Measurements from ENCODE around the gene CAMSAP2. TPM values are rescaled to one million over a fixed set of nuclear protein-coding genes. Genes with fewer than 3 reads are reported as not detected.

CAMSAP2 gene
- total and polyA plus RNA-seq, 2 of the 4 experiments (the other 2 are of a cell fraction): 8.3 to 29.4 TPM

GRCh38 chr1:200738327-200738948 lies at the start of gene CAMSAP2 (continued):
- TF ChIP-seq USF2 (IDR thresholded peaks at IDR 0.05; ENCODE audit: low read depth, low read length): no peak
- no peak for TF ChIP-seq RCOR1 (IDR thresholded peaks at IDR 0.05; ENCODE audit: insufficient replicate concordance, low read length)

- in situ Hi-C loops (cut with MboI; ENCODE audit: low sequenced_read_pairs): no loop called here
- DNase-seq (no peak), ATAC-seq (ENCODE audit: low read depth) (no peak)
- Histone ChIP-seq H3K27ac (ENCODE audit: insufficient read depth, low read length) (no peak overlapping the region), H3K27me3 (ENCODE audit: control insufficient read depth, insufficient read depth, low read length) (no peaks in the 10 kb centered on the region), H3K4me2 (ENCODE audit: low read depth, low read length) (no peak overlapping the region), H3K36me3 (ENCODE audit: control insufficient read depth, insufficient read depth, low read length) (no peaks in the 10 kb centered on the region), H4K8ac (ENCODE audit: low read depth in 2 of 2, low read length in 2 of 2) (no peak overlapping the region), H2AK9ac (replicated peaks; ENCODE audit: low read depth, low read length, poor library complexity) (no peak overlapping the region), H3K4ac (ENCODE audit: low read depth, low read length) (no peak overlapping the region), H2AFZ (replicated peaks; ENCODE audit: low read length, poor library complexity) (no peak overlapping the region), H3K9me3 (ENCODE audit: control insufficient read depth, insufficient read depth, low read length) (no peaks in the 10 kb centered on the region), H3K23ac (ENCODE audit: low read depth, low read length) (no peak overlapping the region), H3K56ac (ENCODE audit: extremely low read depth, insufficient read depth, low read length) (no peak overlapping the region), H2BK5ac (ENCODE audit: low read depth, low read length, poor library complexity, severe bottlenecking) (no peak overlapping the region), H3K18ac (ENCODE audit: low read depth, low read length) (no peak overlapping the region), H4K5ac (ENCODE audit: low read depth, low read length) (no peak overlapping the region), H3K9me1 (ENCODE audit: insufficient read depth, low read length) (no peaks in the 10 kb centered on the region), H3K9ac (ENCODE audit: low read depth, low read length) (no peak overlapping the region), H4K20me1 (ENCODE audit: insufficient read depth, low read length) (no peaks in the 10 kb centered on the region), H4K91ac (ENCODE audit: insufficient read depth, low read depth, low read length) (no peak overlapping the region), H2BK20ac (ENCODE audit: low read depth, low read length) (no peak overlapping the region), H2BK15ac (ENCODE audit: low read depth, low read length) (no peak overlapping the region), H3K4me1 (ENCODE audit: control insufficient read depth, insufficient read depth, low read length) (no peaks in the 10 kb centered on the region), H2AK5ac (ENCODE audit: low read depth, low read length) (no peak overlapping the region), H3K79me1 (ENCODE audit: low read depth in 1 of 2, low read length in 2 of 2) (no peaks in the 10 kb centered on the region), H2BK120ac (ENCODE audit: low read depth, low read length) (no peak overlapping the region), H3K14ac (replicated peaks; ENCODE audit: low read depth, low read length) (no peak overlapping the region), H3K4me3 (ENCODE audit: insufficient read depth, low read depth, low read length) (no peak overlapping the region)
- no CpG with 5 or more reads among the region's 1 CpG for WGBS, 2 experiments (ENCODE audit: extremely low coverage in 2 of 2, insufficient read length in 1 of 2)
- POLR2A ChIA-PET (ENCODE audit: unreplicated experiment): no interaction called here
- BruUV-seq (replicated peaks): no TSS peak
- CTCF ChIA-PET: interaction anchor here (1.1 kb wide), 1 partner anchor 67 kb away, joined by 5 read pairs; no protein-coding TSS in a partner anchor
- intact Hi-C loops (cut with micrococcal nuclease): no loop called here
- dilution Hi-C loops (cut with HindIII; ENCODE audit: low sequenced_read_pairs, unreplicated experiment): no loop called here
- TF ChIP-seq USF2 (IDR thresholded peaks at IDR 0.05; ENCODE audit: low read depth, low read length) (no peak), RAD21 (IDR thresholded peaks at IDR 0.05; ENCODE audit: low read length) (no peak), SMC3 (IDR thresholded peaks at IDR 0.05; ENCODE audit: low read depth, low read length) (no peak), FOS (IDR thresholded peaks at IDR 0.05; ENCODE audit: low read depth, low read length) (no peak), RFX5 (IDR thresholded peaks at IDR 0.05; ENCODE audit: low read depth, low read length) (no peak), NFE2L2 (IDR thresholded peaks at IDR 0.05; ENCODE audit: low read depth, low read length) (no peak), MAFK (IDR thresholded peaks at IDR 0.05; ENCODE audit: low read depth, low read length) (no peak), CHD1 (IDR thresholded peaks at IDR 0.05; ENCODE audit: low read depth, low read length) (no peak), BHLHE40 (IDR thresholded peaks at IDR 0.05; ENCODE audit: low read depth, low read length) (no peak), CTCF (conservative IDR thresholded peaks at IDR 0.05; ENCODE audit: low read depth, low read length) (no peak), ELK1 (IDR thresholded peaks at IDR 0.05; ENCODE audit: borderline replicate concordance, low read depth, low read length) (no peak)
These were observed 46.4 kb upstream of the CAMSAP2 start for GRCh38 chr1:200692316-200692715.

Measured in IMR-90 (cell line).